Measurements from ENCODE around the gene SLC6A20.

Gene SLC6A20

DNA sequence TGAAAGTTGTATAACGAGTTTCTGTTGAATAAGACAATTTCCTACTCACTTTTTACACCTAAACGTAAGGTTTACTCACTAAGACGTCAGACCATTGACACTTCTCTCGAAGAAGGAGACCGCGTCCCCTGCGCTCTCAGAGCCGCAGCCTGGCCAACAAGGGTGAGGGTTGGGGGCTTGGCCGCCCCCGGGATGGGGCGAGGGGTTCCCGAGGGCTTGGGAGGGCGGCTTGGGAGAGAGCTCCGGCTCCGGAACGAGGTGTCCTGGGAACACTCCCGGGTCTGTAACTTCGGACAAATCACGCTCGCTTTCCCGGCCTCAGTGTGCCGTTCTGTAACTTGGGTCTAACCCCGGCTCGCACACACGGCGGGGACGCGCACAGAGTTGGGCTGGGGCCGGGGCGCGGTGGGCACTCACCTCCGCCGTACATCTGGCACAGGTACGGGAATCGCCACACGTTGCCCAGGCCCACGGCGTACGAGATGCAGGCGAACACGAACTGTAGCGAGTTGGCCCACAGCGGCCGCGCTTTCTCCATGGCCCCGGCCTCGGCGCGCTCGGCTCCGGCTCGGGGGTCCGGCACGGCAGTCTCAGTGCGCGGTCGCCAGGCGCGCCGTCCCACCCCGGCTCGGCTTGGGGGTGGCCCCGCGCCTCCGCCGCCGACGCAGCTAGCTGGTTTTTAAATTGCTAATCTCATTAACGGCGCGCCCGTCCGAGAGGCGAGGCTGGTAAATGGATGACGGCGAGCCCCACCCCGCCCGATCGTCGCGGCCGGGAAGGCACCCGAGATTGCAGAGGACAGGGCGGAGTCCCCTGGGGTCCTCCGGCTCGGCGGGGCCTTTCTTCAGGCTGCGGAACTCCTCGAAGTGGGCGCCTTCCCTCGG is at the start of gene SLC6A20:
Gene SLC6A20, minus strand, starts transcription at position 655 of the 884 bp plus-strand sequence. Its CDS starts 117 bp downstream, at position 538.
- DNase-seq (ENCODE audit: low read depth, low spot score): peak; percentile 39

DNA sequence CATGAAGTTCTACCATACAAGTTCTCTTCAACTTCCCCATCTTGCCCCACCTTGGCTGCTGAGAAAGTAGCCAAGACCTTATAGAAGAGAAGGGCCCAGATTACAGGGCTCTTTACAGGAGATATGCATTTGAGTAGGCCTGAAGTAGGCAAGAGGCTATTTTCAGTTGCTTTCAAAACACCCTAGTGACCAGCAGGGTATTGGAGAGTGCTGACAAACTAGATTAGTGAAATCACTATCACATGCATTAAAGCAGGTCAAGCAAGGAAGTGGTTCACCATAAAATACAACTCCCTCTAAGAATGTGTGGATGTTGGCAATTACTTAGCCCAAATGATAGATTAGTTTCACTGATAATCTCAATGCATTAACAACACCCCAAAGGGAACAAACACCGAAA is 48.3 kb upstream of the SLC6A20 start:
- no peak for DNase-seq (ENCODE audit: low read depth, low spot score)

DNA sequence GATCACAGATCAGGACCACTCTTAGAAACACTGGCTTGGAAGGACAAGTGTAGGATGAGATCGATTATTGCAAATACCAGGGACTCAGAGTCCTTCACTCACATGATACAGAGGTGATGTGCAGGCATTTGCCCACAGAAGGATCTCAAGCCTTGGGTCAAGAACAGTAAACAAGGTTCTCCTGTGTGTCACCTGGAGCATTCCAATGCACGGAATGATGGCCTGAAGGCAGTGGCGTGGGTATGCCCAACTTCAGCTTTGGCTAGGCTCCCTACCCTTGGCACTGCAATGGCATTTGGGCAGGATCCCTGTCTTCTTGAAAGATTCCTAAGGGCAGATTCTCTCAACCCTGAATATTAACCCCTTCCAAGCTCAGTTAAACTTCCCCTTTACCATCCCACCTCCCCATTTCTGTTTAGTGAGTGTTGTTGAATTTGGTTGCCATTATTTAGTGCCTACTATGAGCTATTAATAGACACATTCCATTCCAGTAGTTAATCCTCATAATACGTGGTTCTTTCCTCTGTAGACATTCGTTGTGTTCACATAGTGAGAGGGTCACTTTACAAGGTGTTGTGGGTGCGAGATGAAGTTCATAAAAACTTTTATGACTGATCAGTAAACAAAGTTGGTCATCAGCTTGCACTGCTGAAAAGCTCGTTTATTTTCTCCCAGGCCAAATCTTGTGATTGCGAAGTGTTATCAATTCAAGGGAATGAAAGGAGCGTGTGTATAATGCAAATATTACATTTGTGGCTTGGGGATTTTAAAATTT is 46.7 kb upstream of the SLC6A20 start:
- DNase-seq (ENCODE audit: low read depth, low spot score): no peak

DNA sequence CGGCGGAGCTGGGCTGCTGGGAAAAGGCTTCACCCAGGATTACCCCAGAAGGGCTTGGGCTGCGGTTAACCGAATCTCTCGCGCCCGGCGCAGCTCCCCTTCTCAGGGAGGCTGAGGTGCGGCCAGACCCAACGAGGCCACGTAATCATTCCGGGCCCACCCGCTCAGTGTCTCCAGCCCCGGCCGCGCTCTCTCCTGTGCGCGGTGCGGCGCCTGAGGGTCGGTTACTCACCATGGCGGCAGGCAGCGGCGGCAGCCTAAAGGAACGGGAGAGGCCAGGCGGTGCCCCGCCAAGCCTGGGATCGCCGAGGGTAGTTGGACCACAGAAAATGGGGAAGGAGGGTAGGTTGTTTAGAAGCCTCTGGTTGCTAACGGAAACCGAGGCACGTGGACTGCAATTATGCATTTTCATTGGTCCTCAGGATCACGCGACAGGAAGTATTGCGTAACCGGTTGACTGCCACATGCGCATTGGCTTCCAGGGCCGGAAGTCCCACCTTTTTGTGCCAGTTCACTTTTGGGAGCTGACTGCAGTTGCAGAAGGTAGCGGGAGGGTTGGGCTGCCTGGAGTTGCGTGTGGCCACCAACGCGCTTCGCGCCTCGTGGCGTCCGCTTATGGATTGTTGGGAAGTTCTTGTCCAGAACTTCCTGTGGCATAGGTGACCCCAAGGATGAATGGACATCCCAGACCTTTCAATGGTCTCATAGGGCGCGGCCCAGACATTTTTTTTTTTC is 45.6 kb upstream of the SLC6A20 start, which contains the start of gene LZTFL1:
Gene LZTFL1, minus strand, starts transcription at position 363 of the 735 bp plus-strand sequence. Its CDS starts 128 bp downstream, at position 235.
- DNase-seq (ENCODE audit: low read depth, low spot score): peak; percentile 95

- no peak for DNase-seq (ENCODE audit: low read depth, low spot score)
Measured at GRCh38 chr3:45841420-45841756, 45.1 kb upstream of the SLC6A20 start.

GRCh38 chr3:45838466-45838865 is 42.1 kb upstream of the SLC6A20 start:
- no peak for DNase-seq (ENCODE audit: low read depth, low spot score)

GRCh38 chr3:45832699-45833098 is 36.4 kb upstream of the SLC6A20 start:
- no peak for DNase-seq (ENCODE audit: low read depth, low spot score)

DNA sequence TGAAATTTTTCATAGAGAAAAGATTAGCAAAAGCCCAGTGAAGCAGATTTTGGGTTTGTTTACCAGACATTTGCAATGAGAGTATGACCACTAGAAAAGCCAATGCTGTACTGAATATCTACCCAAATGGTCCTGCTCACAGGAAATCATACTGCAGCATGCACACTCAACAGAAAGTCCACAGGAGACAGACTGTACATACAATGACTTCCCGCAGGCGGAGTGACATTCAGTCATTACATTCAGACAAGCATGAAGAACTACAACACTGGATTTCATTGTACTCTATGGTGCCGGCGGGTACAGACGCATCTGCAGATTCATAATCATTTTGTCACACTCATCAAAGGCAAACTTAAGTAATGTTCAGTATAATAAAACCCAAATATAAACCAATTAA is 33.8 kb upstream of the SLC6A20 start:
- no peak for DNase-seq (ENCODE audit: low read depth, low spot score)

- DNase-seq (ENCODE audit: low read depth, low spot score): no peak
Measured at GRCh38 chr3:45826908-45827307, 30.6 kb upstream of the SLC6A20 start.

- no peak for DNase-seq (ENCODE audit: low read depth, low spot score)
Measured at GRCh38 chr3:45826321-45826720, 30.0 kb upstream of the SLC6A20 start.

- DNase-seq (ENCODE audit: low read depth, low spot score): no peak
Measured at GRCh38 chr3:45821127-45821526, 24.8 kb upstream of the SLC6A20 start.

DNA sequence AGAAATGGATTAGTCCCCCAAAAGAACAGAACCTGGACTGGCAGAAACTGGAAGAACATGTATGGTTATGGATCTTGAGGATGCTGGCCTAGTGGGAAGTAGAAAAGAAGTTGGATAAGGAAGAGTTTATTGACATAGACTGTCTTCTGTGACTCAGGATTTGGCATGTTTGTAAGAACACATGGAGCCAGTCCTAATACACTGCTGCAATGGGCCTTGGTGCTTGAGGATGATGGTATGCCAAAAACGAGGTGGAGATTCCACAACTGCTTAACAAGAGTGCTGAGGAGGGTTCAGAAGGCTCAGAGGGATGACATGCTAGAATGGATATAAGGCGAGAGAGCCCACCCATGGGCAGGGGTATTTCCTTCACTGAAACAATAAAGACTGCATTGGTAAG is 23.2 kb upstream of the SLC6A20 start:
- DNase-seq (ENCODE audit: low read depth, low spot score): no peak

DNA sequence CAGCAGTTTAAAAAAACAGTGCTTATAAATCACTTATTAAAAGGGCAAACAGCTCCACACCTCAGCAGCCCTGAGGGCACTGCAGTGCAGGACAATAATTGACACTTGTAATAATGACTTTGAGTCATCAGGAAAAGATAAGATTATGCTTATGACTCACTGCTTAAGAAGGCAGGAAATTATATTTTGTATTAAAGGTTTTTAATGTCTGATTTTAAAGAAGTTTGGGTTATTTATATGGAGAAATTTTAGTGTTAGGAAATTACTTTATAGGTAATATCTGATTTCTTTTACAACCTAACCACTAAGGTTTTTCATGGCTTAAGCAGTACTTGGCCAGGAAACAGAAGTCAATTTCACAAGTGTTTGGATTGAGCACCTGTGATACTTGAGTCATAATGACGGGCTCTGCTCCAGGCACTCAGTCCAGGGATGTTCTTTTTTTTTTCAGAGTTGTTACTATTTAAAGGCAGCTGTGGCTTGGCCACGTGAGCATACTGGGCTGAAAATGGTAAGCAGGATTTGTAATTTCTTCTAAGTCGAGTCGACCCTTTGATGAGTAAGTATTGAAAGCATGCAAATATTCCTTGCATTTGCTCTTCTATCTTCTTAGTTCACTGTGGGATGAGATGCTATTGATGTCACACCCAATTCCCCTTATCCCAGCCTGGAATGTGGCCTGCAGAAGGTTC is 21.6 kb upstream of the SLC6A20 start:
- DNase-seq (ENCODE audit: low read depth, low spot score): no peak

- no peak for DNase-seq (ENCODE audit: low read depth, low spot score)
Measured at GRCh38 chr3:45816544-45816943, 20.2 kb upstream of the SLC6A20 start.

- no peak for DNase-seq (ENCODE audit: low read depth, low spot score)
Measured at GRCh38 chr3:45814322-45814721, 18.0 kb upstream of the SLC6A20 start.

GRCh38 chr3:45807681-45808540 is 11.6 kb upstream of the SLC6A20 start:
- no peak for DNase-seq (ENCODE audit: low read depth, low spot score)

GRCh38 chr3:45807133-45807532 is 10.8 kb upstream of the SLC6A20 start:
- no peak for DNase-seq (ENCODE audit: low read depth, low spot score)

GRCh38 chr3:45806072-45806471 is 9.7 kb upstream of the SLC6A20 start:
- DNase-seq (ENCODE audit: low read depth, low spot score): no peak

GRCh38 chr3:45803252-45803935 is 7.1 kb upstream of the SLC6A20 start:
- no peak for DNase-seq (ENCODE audit: low read depth, low spot score)

GRCh38 chr3:45802146-45802545 is 5.8 kb upstream of the SLC6A20 start:
- no peak for DNase-seq (ENCODE audit: low read depth, low spot score)

Data from ELF-1 (cell line).